ENCODE results near the gene ZBTB45.

ZBTB45 gene

GRCh38 chr19:58475714-58476497 is 43.7 kb downstream of the ZBTB45 start, which contains the start of gene ZNF446 (continued):
- no peak for TF ChIP-seq ZNF488 (tag by site-specific recombination; IDR thresholded peaks at IDR 0.05)
- no peak for TF ChIP-seq ZNF112 (tag by site-specific recombination; IDR thresholded peaks at IDR 0.05)
- TF ChIP-seq ZNF792 (tag by site-specific recombination; IDR thresholded peaks at IDR 0.05), result no peak
- no peak for TF ChIP-seq ZNF114 (tag by site-specific recombination; IDR thresholded peaks at IDR 0.05)
- TF ChIP-seq KLF8 (tag by site-specific recombination; IDR thresholded peaks at IDR 0.05), result peak; percentile 89
- TF ChIP-seq ELK4 (IDR thresholded peaks at IDR 0.05; ENCODE audit: borderline replicate concordance, low read depth, low read length), result no peak
- no peak for TF ChIP-seq ZNF169 (tag by site-specific recombination; IDR thresholded peaks at IDR 0.05)
- peak; percentile 47; the same call in 1 of the 2 replicates for TF ChIP-seq YY2 (tag by site-specific recombination; IDR thresholded peaks at IDR 0.05)
- TF ChIP-seq ZNF274 (IDR thresholded peaks at IDR 0.05; ENCODE audit: low read length), result no peak
- TF ChIP-seq ZNF274 (tag by site-specific recombination; IDR thresholded peaks at IDR 0.05; ENCODE audit: borderline replicate concordance), result no peak
- TF ChIP-seq ZNF174 (tag by site-specific recombination; IDR thresholded peaks at IDR 0.05), result no peak
- TF ChIP-seq KLF1 (tag by site-specific recombination; IDR thresholded peaks at IDR 0.05), result peak; percentile 89
- TF ChIP-seq KLF7 (tag by site-specific recombination; IDR thresholded peaks at IDR 0.05; ENCODE audit: borderline replicate concordance), result peak; percentile 91
- TF ChIP-seq ZBTB11 (tag by site-specific recombination; conservative IDR thresholded peaks at IDR 0.05; ENCODE audit: low read depth), result peak; percentile 95
- peak; percentile 25; the same call in 1 of the 2 replicates for TF ChIP-seq HIC1 (tag by site-specific recombination; IDR thresholded peaks at IDR 0.05)
- no peak for TF ChIP-seq ZNF211 (tag by site-specific recombination; IDR thresholded peaks at IDR 0.05; ENCODE audit: low read depth)
- TF ChIP-seq ZNF624 (tag by site-specific recombination; IDR thresholded peaks at IDR 0.05), result no peak
- no peak for TF ChIP-seq ZNF529 (tag by site-specific recombination; IDR thresholded peaks at IDR 0.05; ENCODE audit: insufficient replicate concordance)
- TF ChIP-seq ZNF341 (tag by site-specific recombination; IDR thresholded peaks at IDR 0.05; ENCODE audit: low read depth), result peak; percentile 71
- TF ChIP-seq PRDM6 (tag by site-specific recombination; IDR thresholded peaks at IDR 0.05), result no peak
- peak; percentile 30; the same call in 1 of the 2 replicates for TF ChIP-seq ZSCAN30 (tag by site-specific recombination; IDR thresholded peaks at IDR 0.05)
- no peak for TF ChIP-seq GLI2 (tag by site-specific recombination; IDR thresholded peaks at IDR 0.05; ENCODE audit: borderline replicate concordance, low read depth)
- TF ChIP-seq ZBTB26 (tag by site-specific recombination; optimal IDR thresholded peaks at IDR 0.05), result peak; percentile 63
- peak; percentile 92 for TF ChIP-seq PRDM10 (tag by site-specific recombination; IDR thresholded peaks at IDR 0.05)
